Measurements from ENCODE around the gene ISG15. TPM values are rescaled to one million over a fixed set of nuclear protein-coding genes. Genes with fewer than 3 reads are reported as not detected.
A peak's percentile ranks its signal among the peaks of the same experiment; 100 is the strongest.

The ISG15 gene
- total and polyA plus RNA-seq, 9 of the 15 experiments (the other 6 are each of a cell fraction or from before 2014, with no cell fraction given) = 0.40 to 58.3 (median 12.2) TPM

- TF ChIP-seq MECOM (CRISPR knock-in tag; IDR thresholded peaks at IDR 0.05) (no peak), SLC30A9 (CRISPR knock-in tag; IDR thresholded peaks at IDR 0.05) (no peak), CTCFL (IDR thresholded peaks at IDR 0.05; ENCODE audit: borderline replicate concordance, insufficient read depth, low read depth, low read length, poor library complexity, severe bottlenecking) (peak; percentile 30), IRF1 (CRISPR knock-in tag; IDR thresholded peaks at IDR 0.05; ENCODE audit: borderline replicate concordance) (0 out of 2 replicates have a peak, but pooled peaks have one; percentile 41), ARHGAP35 (IDR thresholded peaks at IDR 0.05; ENCODE audit: partially characterized antibody) (no peak), SIN3B (IDR thresholded peaks at IDR 0.05; ENCODE audit: low read depth) (no peak), SMARCA4 (IDR thresholded peaks at IDR 0.05) (no peak), ZBTB7A (IDR thresholded peaks at IDR 0.05; ENCODE audit: borderline replicate concordance, control insufficient read depth, low read depth, low read length) (peak; percentile 44), BCLAF1 (IDR thresholded peaks at IDR 0.05; ENCODE audit: borderline replicate concordance in 1 of 2, control insufficient read depth in 1 of 2, low read depth in 2 of 2, low read length in 1 of 2) (no peak), TEAD2 (tag; IDR thresholded peaks at IDR 0.05) (no peak), RBM39 (optimal IDR thresholded peaks at IDR 0.05; ENCODE audit: low read depth, low read length) (no peak), ZNF707 (CRISPR knock-in tag; conservative IDR thresholded peaks at IDR 0.05) (no peak), RUNX1 (IDR thresholded peaks at IDR 0.05; ENCODE audit: low read depth) (no peak), CREB3L1 (IDR thresholded peaks at IDR 0.05; ENCODE audit: borderline replicate concordance, low read depth) (no peak), TOE1 (IDR thresholded peaks at IDR 0.05; ENCODE audit: borderline replicate concordance) (no peak), TOE1 (CRISPR knock-in tag; IDR thresholded peaks at IDR 0.05; ENCODE audit: borderline replicate concordance, low read depth) (no peak), SMAD3 (CRISPR knock-in tag; conservative IDR thresholded peaks at IDR 0.05) (no peak), C11orf30 (IDR thresholded peaks at IDR 0.05; ENCODE audit: low read depth) (no peak), ZSCAN29 (IDR thresholded peaks at IDR 0.05) (no peak), EGR1 (conservative IDR thresholded peaks at IDR 0.05) (0 out of 2 replicates have a peak, but pooled peaks have one; percentile 16), ARID2 (IDR thresholded peaks at IDR 0.05) (no peak), ZNF431 (CRISPR knock-in tag; IDR thresholded peaks at IDR 0.05) (no peak)
Observed at GRCh38 chr1:997993-998744, 15.1 kb upstream of the ISG15 start (continued).
